MG63 (cell line): Measurements from ENCODE around the gene TENM3. TPM values are rescaled to one million over a fixed set of nuclear protein-coding genes. Genes with fewer than 3 reads are reported as not detected.

ENCODE experiments used
- DNase-seq: peaks from one replicate; pipeline ENCODE4 v3.0.0-alpha.2; 2020
- H3K27me3 ChIP-seq: fragments of 250-450 bp; sonication (Bioruptor Pico); 2 replicates; pipeline ENCODE4 v1.5.1; 2020; ENCODE audit warnings: mild to moderate bottlenecking, moderate library complexity
- H3K36me3 ChIP-seq: fragments of 250-450 bp; sonication (Bioruptor Pico); 2 replicates; pipeline ENCODE4 v1.5.1; 2020; ENCODE audit warnings: mild to moderate bottlenecking, moderate library complexity
- H3K4me3 ChIP-seq: fragments of 250-450 bp; sonication (Bioruptor Pico); 2 replicates; pipeline ENCODE4 v1.5.1; 2020; ENCODE audit warnings: mild to moderate bottlenecking, moderate library complexity
- H3K9me3 ChIP-seq: fragments of 250-450 bp; sonication (Bioruptor Pico); 2 replicates; pipeline ENCODE4 v1.5.1; 2020; ENCODE audit warnings: mild to moderate bottlenecking, moderate library complexity
- total RNA-seq: library from RNA; depleted of rRNA; stranded (reverse); fragments of >200 nt; shearing (Covaris generic); gene quantifications from 2 replicates; pipeline ENCODE4 v1.2.3, GENCODE V29; 2014; ENCODE audit warnings: low replicate concordance

TENM3 gene
- total RNA-seq, 1 experiment from 2014 or later = 0.10 TPM

DNA sequence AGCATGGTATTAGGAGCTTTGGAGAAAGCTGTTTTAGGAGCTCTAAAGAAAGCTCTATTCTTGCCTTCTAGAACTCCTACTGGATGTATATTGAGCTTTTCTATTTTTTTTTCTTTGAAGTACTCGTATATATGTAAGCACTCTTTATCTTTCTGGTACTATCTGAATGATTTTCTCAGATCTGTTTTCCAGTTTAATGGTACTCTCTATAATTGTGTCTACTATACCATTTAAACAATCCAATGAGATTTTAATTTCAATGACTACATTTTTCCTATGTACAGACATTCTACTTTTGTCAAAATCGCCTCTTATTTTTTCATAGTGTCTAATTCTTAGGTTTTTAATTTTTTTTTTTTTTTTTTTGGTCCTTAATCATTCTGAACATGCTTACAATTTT, 345.9 kb downstream of the TENM3 start:
- H3K27me3 ChIP-seq = no peaks in the 10 kb centered on the region
- no peak overlapping the region for H3K4me3 ChIP-seq
- no peaks in the 10 kb centered on the region for H3K9me3 ChIP-seq
- no peak for DNase-seq
- no peaks in the 10 kb centered on the region for H3K36me3 ChIP-seq

DNA sequence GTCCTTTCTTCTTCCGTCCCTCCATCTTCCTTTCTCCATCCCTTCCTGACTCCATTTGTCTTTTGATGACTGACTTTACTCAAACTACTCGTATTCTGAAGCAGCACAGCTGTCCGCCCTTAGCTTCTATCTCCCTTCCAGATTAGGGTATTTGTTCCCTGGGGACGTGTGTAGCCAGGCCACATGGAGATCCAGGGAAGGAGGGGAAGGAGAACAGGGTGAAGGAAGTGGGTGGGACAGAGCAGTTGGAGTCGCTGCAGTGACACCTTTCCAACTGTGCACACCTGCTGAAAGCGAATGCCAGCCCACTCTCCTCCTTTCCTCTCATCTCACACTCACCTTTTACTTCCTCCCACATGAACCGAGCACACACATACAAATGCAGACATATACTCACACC, 350.2 kb downstream of the TENM3 start:
- no peaks in the 10 kb centered on the region for H3K27me3 ChIP-seq
- DNase-seq = no peak

DNA sequence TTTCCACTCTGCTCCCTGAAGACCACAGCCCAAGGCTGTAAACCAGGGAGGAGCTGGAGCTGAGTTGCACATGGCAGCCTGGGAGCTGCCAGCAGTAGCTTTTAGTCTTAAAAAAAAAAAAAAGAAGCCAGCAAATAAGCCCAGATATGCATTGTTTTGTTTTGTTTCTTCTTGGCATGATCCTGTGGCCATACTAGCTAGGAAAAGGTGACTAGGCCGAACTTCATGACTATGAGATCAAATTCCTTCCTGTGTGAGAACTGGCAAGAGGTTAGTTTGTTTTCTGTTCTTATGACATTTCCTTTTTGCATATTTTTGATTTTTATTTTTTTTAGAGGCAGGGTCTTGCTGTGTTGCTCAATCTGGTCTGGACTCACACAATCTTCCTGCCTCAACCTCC, 350.7 kb downstream of the TENM3 start:
- no peak for DNase-seq
- no peaks in the 10 kb centered on the region for H3K27me3 ChIP-seq
- no peaks in the 10 kb centered on the region for H3K9me3 ChIP-seq
- H3K4me3 ChIP-seq = no peak overlapping the region
- H3K36me3 ChIP-seq = no peaks in the 10 kb centered on the region

More for the DNA sequence above, 350.2 kb downstream of the TENM3 start:
- Histone ChIP-seq H3K36me3 (no peaks in the 10 kb centered on the region), H3K4me3 (no peak overlapping the region), H3K9me3 (no peaks in the 10 kb centered on the region)

DNA sequence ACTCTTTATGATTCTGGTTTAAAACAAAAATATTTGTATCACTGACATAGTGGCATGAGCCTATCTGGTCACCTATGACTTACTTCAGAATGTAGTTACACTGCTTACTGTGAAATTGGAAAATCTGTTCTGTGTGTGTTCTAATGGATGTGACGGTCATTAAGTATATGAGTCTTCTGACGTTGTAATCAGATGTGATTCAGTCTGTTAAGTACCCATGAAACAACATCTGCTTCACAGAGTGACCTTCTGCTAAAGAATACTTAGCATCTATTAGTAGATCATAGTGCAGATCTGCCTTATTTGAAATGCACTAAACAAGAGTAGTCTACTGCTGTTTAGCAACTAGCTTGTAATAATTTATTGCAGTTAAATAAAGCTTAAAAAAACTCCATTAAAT, 356.9 kb downstream of the TENM3 start:
- DNase-seq = no peak
- H3K27me3 ChIP-seq = no peaks in the 10 kb centered on the region
- no peak overlapping the region for H3K4me3 ChIP-seq
- no peaks in the 10 kb centered on the region for H3K36me3 ChIP-seq
- H3K9me3 ChIP-seq = no peaks in the 10 kb centered on the region

DNA sequence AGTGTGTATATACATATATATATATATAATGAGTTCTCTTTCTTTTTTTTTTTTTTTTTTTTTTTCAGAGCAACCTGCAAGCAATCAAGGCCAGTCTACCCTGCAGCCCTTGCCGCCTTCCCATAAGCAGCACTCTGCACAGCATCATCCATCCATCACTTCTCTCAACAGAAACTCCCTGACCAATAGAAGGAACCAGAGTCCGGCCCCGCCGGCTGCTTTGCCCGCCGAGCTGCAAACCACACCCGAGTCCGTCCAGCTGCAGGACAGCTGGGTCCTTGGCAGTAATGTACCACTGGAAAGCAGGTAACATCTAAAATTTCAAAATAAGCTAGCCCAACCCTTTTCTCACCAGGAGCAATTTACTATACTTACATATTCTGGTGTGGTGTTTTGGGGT, 357.7 kb downstream of the TENM3 start:
- no peaks in the 10 kb centered on the region for H3K27me3 ChIP-seq
- no peak overlapping the region for H3K4me3 ChIP-seq
- H3K36me3 ChIP-seq = no peaks in the 10 kb centered on the region
- no peak for DNase-seq
- H3K9me3 ChIP-seq = no peaks in the 10 kb centered on the region

DNA sequence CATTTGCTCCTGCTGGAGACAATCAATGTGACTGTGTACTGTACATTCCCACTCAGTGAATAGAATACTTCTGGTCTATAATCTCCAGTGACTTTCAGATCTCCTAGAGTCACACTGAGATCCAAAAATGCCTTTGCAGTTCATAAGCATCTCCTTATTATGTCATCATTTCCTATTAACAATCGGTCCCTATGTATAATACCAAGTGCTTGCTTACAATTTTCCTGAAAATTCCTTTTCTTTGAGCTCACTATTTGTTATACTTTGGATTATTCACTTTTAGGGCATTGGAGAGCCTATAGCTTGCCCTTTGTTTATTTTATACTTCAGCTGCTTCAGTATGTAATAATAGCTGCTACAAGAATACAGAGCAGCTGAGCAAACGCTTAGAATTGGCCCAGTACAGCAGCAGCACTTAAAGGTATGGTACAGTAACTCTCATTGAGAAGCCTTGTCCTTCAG, 361.0 kb downstream of the TENM3 start:
- no peak overlapping the region for H3K4me3 ChIP-seq
- H3K9me3 ChIP-seq = no peaks in the 10 kb centered on the region
- H3K36me3 ChIP-seq = no peaks in the 10 kb centered on the region
- peak; percentile 10 for DNase-seq
- H3K27me3 ChIP-seq = no peaks in the 10 kb centered on the region

DNA sequence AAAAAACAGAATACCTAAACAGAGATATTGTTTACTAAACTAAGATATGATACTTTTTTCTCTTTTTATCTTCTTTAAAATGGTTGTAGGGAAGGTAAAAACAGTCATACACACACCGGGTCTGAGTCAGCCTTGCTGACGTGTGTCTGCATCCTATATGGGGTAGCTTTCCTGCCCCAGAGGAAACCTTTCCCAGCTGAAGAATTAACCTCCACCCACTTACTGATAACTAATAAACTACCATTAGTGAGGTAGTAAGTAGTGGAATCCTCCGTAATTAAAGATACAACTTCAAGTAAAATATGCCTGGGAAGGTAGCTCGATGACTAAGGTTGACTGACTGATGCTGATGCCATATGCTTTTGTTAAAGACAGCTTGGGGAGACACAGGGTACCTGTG, 361.8 kb downstream of the TENM3 start:
- H3K4me3 ChIP-seq = no peak overlapping the region
- no peak for DNase-seq
- H3K9me3 ChIP-seq = no peaks in the 10 kb centered on the region
- H3K27me3 ChIP-seq = no peaks in the 10 kb centered on the region
- no peaks in the 10 kb centered on the region for H3K36me3 ChIP-seq

DNA sequence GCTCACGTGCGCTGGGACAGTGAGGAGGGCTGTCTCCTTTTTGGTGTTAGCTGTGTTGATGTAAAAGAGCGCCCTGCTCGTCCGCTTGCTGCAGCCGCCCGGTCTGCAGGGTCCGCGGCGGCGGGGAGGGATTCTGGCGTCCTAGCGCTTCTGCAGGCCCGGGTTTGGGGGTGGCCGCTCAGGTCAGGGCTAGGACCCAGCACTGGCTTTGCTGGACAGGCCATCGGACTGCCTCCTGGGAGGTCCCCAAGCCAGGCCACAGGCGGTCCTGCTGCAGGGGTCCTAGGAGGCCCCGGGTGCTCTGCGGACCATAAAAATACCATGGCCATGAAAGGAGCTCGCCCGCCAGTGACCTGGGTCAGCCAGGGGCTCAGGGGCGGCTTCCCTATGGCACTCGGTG, 365.3 kb downstream of the TENM3 start:
- Histone ChIP-seq H3K4me3 (no peak overlapping the region), H3K36me3 (no peaks in the 10 kb centered on the region), H3K9me3 (no peaks in the 10 kb centered on the region), H3K27me3 (no peaks in the 10 kb centered on the region)
- no peak for DNase-seq

DNA sequence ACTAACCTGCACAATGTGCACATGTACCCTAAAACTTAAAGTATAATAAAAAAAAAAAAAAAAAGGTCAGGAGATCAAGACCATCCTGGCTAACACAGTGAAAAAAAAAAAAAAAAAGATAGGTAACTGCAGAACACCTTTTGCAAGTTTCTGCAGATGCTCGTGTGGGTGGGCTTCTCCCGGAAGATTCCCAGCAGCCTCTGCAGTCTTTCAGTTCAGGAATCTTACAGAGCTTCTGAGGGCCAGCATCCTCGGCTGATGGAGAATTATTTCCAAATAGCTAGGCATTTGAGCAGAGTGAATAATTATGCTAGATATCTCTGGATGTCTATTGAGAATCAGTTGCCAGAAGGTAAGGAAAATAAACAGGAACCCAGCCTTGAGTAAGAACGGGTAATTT, 373.3 kb downstream of the TENM3 start:
- H3K9me3 ChIP-seq = no peaks in the 10 kb centered on the region
- no peak overlapping the region for H3K4me3 ChIP-seq
- no peak for DNase-seq
- no peaks in the 10 kb centered on the region for H3K36me3 ChIP-seq
- H3K27me3 ChIP-seq = no peaks in the 10 kb centered on the region

DNA sequence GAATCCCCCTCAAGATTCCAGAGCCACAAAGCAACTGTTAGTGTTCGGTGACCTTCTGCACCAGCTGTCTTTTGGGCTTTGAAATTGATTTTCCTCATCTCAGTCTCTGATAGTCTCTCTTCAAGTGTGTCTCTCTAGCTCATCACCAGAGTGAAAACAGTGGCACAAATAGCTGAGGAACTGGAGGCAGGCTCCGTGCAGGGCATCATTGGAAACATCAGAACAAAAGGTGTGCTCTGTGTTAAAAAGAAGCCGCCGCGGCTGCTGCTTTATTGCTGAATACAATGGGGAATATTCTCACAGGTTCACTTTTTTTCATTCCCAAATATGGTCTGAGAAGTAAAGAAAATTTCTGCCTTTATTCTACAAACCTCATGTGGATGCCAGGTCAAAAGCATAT, 376.5 kb downstream of the TENM3 start:
- Histone ChIP-seq H3K27me3 (no peaks in the 10 kb centered on the region), H3K36me3 (no peaks in the 10 kb centered on the region), H3K9me3 (no peaks in the 10 kb centered on the region), H3K4me3 (no peak overlapping the region)
- DNase-seq = no peak

DNA sequence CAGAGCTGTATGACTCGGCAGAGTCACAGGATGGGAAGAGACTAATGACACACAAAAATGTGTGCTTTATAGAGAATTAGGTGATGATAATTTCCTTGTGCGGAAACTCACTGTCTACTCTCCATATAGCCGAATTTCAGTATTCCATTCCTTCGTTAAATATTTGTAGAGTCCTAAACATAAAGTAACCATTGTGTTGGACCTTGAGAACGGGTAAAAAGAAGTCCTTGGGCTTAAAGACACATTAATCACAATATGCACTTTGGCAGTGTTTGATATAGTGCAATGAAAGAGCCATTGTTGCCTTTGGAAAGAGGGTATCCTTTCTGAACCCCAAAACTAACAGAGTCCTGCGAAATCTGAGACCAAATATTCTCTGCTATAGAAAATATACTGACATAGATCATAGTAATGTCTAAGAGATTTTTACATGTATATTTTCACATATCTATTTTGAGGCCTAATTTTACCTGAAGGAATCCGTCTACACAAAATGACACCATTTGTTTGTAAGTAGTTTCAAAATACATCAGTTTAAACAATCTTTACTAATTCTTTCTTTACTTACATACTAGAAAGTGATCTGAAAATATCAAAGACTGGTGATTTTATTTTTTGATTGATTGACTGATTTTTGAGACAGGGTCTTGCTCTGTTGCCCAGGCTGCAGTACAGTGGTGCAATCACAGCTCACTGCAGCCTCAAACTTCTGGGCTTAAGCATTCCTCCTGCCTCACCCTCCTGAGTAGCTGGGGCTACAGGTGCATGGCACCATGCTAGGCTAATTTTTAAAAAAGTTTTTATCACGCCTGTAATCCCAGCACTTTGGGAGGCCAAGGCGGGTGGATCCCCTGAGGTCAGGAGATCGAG, 377.1 kb downstream of the TENM3 start:
- Histone ChIP-seq H3K4me3 (no peak overlapping the region), H3K36me3 (no peaks in the 10 kb centered on the region), H3K9me3 (no peaks in the 10 kb centered on the region), H3K27me3 (no peaks in the 10 kb centered on the region)
- DNase-seq = no peak

DNA sequence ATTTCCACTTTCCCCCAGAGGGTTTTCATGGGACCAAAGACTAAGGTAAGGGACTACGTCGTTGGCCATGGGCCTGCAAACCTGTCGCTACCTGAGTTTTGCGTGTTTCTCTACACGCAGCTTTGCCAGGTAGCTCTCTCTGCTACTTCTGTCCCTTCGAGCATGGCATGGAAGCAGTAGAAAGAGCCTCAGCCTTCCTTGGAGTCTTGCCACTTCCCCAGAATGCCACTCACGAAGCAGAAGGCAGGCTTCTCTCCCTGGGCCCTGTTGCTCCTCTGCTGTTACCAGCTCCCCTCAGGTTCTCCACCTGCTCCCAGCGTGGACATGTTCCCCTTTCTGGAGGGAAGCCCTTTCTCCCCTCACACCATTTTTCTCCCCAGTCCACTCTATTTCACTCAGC, 381.1 kb downstream of the TENM3 start:
- Histone ChIP-seq H3K27me3 (no peaks in the 10 kb centered on the region), H3K9me3 (no peaks in the 10 kb centered on the region), H3K4me3 (no peak overlapping the region), H3K36me3 (no peaks in the 10 kb centered on the region)
- DNase-seq = no peak

DNA sequence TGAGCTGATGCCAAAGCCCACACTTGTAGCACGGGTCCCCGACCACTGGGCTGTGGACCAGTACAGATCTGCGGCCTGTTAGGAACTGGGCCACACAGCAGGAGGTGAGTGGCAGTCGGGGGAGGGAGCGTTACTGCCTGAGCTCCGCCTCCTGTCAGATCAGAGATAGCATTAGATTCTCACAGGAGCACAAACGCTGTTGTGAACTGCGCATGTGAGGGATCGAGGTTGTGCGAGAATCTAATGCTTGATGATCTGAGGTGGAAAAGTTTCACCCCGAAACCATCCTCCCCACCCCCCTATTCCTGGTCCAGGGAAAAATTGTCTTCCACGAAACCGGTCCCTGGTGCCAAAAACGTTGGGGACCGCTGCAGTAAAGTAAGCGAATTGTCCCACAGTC, 382.0 kb downstream of the TENM3 start:
- DNase-seq = no peak
- H3K36me3 ChIP-seq = no peaks in the 10 kb centered on the region
- H3K27me3 ChIP-seq = no peaks in the 10 kb centered on the region
- no peak overlapping the region for H3K4me3 ChIP-seq
- no peaks in the 10 kb centered on the region for H3K9me3 ChIP-seq

DNA sequence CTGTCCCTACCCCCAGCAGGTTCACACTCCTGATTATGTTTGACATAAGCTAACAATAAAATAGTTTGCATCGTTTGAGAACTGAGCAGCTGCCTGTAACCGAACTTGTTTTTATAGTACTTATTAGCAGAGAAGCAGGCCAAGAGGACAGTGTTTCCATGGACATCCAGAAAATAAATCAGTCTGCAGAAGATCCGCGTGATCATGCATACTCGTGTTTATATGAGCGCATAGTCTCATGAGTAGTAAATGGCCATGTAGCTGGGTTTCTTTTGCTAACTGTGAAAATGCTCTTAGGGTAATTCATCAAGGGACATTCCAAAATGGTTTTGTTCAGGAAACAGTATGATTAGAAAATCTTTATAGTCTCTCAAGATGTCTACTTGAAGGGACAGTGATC, 384.8 kb downstream of the TENM3 start:
- no peaks in the 10 kb centered on the region for H3K9me3 ChIP-seq
- H3K4me3 ChIP-seq = no peak overlapping the region
- DNase-seq = no peak
- H3K27me3 ChIP-seq = no peaks in the 10 kb centered on the region
- H3K36me3 ChIP-seq = no peaks in the 10 kb centered on the region

DNA sequence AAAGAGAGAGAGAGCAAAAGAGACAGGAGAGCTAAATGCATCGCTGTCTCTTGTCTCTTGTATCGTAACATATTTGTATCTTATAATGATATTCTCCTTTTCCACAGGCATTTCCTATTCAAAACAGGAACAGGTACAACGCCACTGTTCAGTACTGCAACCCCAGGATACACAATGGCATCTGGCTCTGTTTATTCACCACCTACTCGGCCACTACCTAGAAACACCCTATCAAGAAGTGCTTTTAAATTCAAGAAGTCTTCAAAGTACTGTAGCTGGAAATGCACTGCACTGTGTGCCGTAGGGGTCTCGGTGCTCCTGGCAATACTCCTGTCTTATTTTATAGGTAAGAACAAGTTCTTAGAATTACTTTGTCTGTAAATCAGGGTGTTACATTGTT, 385.3 kb downstream of the TENM3 start:
- Histone ChIP-seq H3K4me3 (no peak overlapping the region), H3K36me3 (no peaks in the 10 kb centered on the region), H3K27me3 (no peaks in the 10 kb centered on the region), H3K9me3 (no peaks in the 10 kb centered on the region)
- DNase-seq = no peak

DNA sequence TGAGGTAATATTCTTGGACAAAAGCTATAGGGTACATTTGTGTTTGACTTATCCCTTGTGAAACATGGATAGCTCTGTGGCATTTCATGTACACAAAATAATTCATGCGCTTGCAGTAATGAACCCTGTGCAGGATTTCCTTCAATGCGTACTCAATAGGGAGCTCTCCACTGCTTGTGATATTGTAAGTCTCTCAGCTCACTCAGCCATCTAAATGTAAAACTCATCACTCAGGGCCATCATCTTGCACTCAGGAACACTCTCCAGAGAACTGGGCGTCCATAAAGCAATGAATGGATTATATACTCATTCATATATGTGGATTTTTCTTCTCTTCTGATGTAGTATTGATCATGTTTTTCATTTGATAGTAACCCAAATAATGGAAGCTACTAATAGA, 385.9 kb downstream of the TENM3 start:
- H3K9me3 ChIP-seq = no peaks in the 10 kb centered on the region
- H3K4me3 ChIP-seq = no peak overlapping the region
- H3K36me3 ChIP-seq = no peaks in the 10 kb centered on the region
- no peaks in the 10 kb centered on the region for H3K27me3 ChIP-seq
- DNase-seq = no peak

DNA sequence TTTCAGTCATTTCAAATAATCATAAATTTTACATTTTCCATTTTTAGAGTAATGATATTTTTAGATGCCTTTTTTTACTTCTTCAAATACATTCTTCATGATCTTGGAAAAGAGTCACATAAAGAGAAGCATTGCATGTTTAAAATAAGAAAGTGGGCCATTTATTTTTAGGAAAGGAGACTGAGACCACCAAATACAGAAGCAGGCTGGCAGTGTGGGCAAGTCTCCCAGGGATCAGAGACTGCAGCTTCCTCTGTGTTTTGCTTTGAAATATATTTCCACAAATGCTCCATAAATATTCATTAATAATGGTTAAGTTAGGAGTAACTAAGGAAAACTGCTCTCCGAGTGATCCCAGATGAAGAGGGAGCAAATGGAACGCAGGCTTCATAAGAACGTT, 397.3 kb downstream of the TENM3 start:
- Histone ChIP-seq H3K27me3 (no peaks in the 10 kb centered on the region), H3K36me3 (no peaks in the 10 kb centered on the region), H3K4me3 (no peak overlapping the region), H3K9me3 (no peaks in the 10 kb centered on the region)
- DNase-seq = no peak

DNA sequence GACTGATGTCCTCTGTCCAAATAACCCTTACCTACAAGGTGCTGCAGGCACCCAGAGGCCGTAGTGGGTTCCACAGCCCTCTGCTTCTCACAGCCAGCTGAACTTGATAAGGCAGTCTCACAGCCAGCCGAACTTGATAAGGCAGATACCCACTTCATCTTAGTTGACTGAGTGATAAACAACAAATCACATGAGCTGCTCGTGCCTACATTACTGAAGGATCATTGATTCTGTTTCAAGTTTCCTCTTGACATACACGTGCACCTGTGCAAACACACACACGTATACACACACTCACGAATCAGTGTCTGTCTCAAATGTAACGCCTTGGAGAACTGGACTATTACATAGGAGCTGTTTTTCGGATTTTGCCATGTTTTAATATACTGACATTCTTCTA, 397.7 kb downstream of the TENM3 start:
- no peak for DNase-seq
- Histone ChIP-seq H3K4me3 (no peak overlapping the region), H3K9me3 (0 out of 2 replicates have a peak, but pooled peaks cover 1% of the 10 kb centered on the region), H3K36me3 (no peaks in the 10 kb centered on the region), H3K27me3 (no peaks in the 10 kb centered on the region)
